A549 (cell line): Measurements from ENCODE around the gene ANKRD27.

ENCODE experiments used
- CTCF ChIP-seq: fragments of >200 bp; sonication (Bioruptor Twin); formaldehyde crosslinking; IDR thresholded peaks from 3 replicates; pipeline ENCODE4 v1.5.1; 2016
- SMC3 ChIP-seq: fragments of >200 bp; sonication (Bioruptor Twin); formaldehyde crosslinking; IDR thresholded peaks from 3 replicates; pipeline ENCODE4 v1.6.1; 2018; ENCODE audit warnings: inconsistent platforms
- ZFP36 ChIP-seq: fragments of 450-650 bp; IDR thresholded peaks from 2 replicates; pipeline ENCODE4 v1.6.1; 2014; ENCODE audit warnings: borderline replicate concordance; ENCODE audit not compliant: partially characterized antibody

GRCh38 chr19:32573492-32573794 lies 101.5 kb downstream of the ANKRD27 start:
- no peak for TF ChIP-seq ZFP36
- TF ChIP-seq CTCF = no peak
- no peak for TF ChIP-seq SMC3
